GM21515 (cell line): ENCODE results near the gene DESI1.
"Not testable (repeated sequence)": the region's sequence is repeated elsewhere in the genome, so short reads cannot be mapped to it uniquely, and the experiment has no call there.

ENCODE experiments used
- ATAC-seq: cut with Tn5 transposase; IDR thresholded peaks from one replicate; pipeline ENCODE4 v1.9.1; 2021; ENCODE audit not compliant: unreplicated experiment

DESI1 gene

DNA sequence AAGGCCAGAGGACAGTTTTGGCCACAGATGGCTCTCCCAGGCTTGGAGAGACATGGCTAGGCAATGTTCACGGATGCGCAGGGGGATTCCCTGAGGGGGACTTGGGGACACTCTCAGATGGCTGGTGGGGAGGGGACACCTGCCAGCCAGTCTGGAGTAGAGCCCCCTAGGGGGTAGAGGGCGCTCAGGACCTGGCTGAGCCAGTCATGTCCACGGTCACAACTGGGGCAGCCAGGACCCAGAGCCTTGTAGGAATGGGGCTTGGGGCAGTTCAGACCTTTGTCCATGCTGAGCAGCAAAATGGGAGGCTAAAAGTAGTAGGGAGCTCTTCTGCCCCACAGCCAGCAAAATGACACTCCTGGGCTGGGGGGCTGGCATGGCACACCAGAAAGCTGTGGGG, 58.4 kb downstream of the DESI1 start:
- ATAC-seq, result no peak

DNA sequence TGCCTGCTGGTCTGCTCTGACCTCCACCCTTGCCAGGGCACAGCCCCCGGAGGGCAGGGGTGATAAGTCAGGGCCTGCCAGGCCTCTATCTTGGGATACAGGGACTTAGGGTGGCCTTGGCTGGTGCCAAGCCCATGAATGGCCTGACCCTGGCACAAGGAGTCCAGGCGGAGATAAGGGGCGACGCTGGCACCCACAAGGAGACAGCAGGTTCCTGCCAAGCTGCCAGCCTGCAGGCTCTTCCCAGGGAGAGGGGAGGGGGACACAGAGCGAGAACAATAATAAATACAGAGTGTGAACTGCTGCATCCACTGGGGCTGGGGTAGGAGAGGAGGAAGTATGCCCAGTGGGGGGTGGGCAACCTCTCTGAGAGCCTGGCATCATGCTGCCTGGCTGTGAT, 59.1 kb downstream of the DESI1 start:
- no peak for ATAC-seq

DNA sequence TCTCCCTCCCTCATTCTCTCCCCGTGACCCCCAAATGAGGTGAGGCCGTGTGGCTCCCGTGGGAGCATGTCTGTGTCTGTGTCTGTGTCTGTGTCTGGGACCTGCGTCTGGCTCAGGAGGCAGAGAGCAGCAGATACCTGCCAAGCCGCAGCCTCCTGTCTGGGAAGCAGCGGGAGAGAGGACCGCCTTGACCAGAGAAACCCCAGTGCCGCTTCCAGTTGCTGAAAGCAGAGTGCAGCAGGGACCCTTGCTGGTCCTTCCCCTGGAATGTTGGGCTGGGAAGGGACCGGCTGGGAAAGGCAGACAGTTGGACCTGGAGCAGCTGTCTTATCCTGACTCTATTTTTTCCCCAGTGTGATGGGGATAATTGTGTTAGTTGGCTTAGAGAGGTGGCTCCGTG, 59.5 kb downstream of the DESI1 start:
- ATAC-seq, result no peak

DNA sequence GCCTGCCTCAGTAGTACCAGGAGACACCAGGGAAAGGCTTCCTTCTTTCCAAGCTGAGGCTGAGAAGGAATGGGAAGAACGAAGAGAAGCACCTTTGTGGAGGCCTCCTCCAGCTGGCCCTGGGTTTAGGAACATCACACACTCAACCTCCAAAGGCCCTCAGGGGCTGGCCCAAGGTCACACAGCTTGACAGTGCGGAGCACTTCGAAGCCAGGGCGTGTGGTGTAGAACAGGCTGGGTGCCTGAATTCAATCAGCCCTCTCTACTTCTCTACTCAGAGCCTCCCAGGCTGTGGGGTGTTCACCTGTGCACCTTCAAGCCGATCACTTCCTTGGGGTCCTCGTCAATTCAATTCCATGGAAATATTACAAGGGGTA, 60.8 kb downstream of the DESI1 start:
- no peak for ATAC-seq

DNA sequence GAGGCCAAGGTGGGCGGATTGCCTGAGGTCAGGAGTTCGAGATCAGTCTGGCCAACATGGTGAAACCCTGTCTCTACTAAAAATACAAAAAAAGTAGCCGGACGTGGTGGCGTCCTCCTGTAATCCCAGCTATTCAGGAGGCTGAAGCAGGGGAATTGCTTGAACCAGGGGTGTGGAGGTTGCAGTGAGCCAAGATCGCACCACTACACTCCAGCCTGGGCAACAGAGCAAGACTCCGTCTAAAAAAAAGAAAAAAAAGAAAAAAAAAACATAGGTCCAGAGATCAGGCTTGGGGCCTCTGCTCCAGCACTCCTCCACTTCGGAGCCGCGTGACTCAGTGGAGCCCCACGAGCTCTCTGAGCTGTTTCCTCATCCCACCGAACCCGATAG, 62.6 kb downstream of the DESI1 start:
- ATAC-seq, result not testable (repeated sequence)

DNA sequence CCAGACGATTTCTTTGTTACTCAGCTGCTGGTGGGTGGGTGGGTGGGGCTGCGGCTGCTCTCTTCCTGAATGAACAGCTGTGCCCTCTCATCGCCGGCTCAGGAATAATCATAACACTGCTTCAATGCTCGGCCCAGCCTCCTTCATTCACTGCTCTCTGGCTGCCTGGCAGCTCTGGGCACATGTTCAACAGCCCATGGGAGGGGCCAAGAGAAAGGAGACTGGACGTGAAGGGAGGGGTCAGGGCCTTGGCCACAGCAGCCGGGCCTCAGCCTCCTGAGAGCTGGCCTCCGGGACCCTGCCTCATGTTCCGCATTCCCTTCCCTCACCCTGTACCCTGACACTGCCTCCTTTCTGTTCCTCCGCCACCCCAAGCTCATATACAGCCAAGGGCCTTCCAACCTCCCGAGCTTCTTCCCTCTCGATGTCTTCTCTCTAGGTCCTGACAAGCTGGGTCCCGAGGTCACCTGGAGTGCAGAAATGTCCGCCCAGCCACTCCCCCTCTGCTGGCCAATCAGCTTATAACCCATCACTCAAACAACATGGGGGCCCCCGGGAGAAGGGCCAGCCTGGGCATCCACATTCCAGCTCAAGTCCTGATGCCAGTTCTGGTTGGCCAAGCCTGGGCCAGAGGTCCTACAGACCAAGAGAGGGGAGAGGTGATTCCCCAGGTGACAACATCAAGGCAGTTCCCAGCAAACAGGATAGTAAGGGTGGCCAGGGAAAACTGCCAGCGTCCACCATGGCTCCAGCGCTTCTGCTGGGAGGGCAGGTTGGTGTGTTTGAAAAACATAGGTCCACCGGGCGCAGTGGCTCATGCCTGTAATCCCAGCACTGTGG, 63.2 kb downstream of the DESI1 start:
- no peak for ATAC-seq

DNA sequence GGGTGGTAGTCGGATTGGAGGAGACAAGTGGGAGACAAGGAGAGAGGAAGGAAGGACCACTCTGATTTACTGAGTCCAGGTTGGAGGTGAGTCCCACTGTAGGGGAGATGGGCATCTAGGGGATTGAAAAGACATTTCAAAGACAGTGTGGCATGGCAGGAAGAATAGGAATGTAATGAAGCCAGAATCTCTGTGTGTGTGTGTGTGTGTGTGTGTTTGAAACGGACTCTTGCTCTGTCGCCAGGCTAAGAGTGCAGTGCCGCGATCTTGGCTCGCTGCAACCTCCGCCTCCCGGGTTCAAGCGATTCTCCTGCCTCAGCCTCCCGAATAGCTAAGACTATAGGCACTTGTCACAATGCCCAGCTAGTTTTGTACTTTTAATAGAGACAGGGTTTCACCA, 64.3 kb downstream of the DESI1 start:
- ATAC-seq, result no peak

DNA sequence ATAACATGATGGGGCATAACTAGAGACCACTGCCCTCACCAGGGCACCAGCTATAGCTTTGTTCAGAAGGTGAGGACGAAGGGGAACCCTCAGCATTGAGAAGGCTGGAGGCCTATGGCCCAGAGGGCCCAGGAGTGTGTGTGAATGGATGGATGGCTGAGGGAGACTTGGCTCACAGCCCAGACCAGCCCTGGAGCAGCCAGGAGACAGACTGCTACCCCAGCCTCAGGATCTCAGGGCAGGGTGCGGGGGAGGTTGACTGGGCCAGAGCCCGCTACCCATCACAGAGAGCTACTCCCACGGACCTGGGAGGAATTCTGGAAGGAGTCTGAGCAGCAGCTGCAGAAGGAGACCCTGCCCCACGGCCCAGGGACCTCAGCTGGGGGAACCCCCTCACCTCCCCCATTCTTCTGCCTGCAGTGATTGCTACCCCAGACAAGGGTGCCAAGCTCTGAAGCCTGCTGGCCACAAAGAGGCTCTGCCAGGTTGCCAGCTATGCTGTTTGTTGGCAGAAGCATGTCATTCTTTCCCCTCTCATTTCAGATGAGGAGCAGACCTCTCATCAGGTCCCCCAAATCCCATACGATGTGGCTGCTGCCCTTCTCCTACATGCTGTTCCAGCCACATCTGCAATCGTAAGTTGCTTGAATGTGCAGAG, 65.4 kb downstream of the DESI1 start:
- ATAC-seq, result no peak

DNA sequence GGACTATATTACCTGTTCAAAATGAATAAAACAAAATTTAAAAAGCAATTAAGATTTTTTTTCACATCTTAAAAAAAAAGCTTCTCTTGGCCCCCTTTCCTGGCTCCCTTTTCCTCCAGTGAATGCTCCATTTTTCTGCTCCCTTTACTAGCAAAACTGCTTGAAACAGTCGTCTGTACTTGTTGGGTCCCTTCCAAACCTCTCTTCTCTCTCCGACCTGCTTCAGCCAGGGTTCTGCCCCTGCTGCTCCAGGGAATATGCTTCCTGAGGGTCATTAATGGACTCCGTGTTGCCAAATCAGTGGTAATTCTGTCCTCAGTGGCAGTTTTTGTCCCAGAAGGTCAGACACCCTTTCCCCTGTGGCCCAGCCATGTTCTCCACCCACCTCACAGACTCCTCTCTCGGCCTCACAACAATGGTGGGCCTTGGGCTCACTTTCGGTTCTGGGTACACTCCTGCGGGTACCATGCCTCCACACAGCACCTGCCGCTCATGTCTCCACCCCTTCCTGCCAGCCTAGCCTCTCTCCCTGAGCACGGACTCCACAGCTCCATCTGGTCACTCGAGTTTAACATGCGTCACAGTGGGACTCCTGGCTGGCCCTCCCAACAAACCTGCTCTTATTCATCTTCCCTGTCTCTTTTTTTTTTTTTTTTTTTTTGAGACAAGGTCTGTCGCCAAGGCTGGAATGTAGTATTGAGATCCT, 68.8 kb downstream of the DESI1 start:
- ATAC-seq, result no peak

DNA sequence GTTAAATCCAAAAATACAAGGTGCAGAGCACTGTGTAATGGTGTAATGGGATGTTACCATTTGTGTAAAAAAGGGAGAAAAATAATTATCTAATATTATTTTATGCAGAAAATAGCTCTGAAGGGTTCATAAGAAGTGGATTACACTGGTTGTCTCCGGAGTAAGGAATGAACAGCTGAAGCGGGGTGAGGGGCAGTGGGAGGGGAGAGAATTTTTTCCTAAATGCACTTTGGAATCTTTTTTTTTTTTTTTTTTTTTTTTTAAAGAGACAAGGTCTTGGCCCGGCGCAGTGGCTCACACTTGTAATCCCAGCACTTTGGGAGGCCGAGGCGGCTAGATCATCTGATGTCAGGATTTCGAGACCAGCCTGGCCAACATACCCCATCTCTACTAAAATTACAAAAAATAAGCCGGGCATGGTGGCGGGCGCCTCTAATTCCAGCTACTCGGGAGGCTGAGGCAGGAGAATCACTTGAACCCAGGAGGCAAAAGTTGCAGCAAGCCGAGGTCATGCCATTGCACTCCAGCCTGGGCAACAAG, 69.8 kb downstream of the DESI1 start:
- no peak for ATAC-seq

DNA sequence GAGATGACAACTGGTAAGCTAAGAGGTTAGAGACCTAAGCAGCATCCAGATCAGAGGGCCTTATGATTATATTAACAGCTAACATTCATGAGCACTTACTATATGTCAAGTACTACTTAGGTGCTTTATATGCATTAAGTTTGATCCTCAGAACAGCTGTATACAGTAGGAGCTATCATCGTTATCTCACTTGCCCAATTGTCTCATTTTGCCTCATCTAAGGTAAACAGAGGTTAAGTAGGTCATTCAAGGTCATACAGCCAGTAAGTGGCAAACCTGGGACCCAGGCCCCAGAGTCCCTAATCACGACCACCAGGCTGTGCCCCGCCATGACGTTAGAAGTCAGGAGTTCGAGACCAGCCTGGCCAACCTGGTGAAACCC, 72.0 kb downstream of the DESI1 start:
- ATAC-seq, result no peak
